ENCODE results near the gene RELN. TPM values are rescaled to one million over a fixed set of nuclear protein-coding genes. Genes with fewer than 3 reads are reported as not detected.

The RELN gene
- total RNA-seq, 4 donors from 2014 or later, result 0.02 to 0.73 (median 0.39) TPM; not detected in 1

DNA sequence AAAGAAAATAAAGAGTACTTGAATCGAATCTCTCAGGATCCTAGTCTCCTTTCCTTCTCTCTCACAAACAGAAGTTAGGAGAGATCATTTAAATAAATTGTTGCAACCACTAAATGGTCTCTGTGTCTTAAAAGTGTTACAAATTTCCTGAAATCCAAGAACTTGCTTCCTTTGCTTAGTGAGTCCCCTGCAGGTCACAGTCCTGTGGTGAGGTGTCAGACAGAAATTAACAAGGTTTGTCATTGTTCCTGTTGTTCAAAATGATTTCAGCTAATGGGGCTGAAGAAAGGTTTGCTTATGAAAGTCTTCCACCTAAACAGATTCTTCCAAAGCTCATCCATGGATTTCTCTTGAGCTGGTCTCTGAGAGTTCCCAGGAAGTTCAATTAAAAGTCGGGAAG is 391.9 kb downstream of the RELN start:
- Histone ChIP-seq H3K27me3 (no peaks in the 10 kb centered on the region), H3K9me3 (no peaks in the 10 kb centered on the region), H3K4me1 (no peaks in the 10 kb centered on the region), H3K27ac (no peak overlapping the region), H3K4me3 (no peak overlapping the region), H3K36me3 (no peaks in the 10 kb centered on the region)
- DNase-seq (no peak), ATAC-seq (no peak)
- in situ Hi-C loops (cut with MboI; ENCODE audit: low sequenced_read_pairs in 4 of 4), result no loop called here
- TF ChIP-seq, protein P1, sequence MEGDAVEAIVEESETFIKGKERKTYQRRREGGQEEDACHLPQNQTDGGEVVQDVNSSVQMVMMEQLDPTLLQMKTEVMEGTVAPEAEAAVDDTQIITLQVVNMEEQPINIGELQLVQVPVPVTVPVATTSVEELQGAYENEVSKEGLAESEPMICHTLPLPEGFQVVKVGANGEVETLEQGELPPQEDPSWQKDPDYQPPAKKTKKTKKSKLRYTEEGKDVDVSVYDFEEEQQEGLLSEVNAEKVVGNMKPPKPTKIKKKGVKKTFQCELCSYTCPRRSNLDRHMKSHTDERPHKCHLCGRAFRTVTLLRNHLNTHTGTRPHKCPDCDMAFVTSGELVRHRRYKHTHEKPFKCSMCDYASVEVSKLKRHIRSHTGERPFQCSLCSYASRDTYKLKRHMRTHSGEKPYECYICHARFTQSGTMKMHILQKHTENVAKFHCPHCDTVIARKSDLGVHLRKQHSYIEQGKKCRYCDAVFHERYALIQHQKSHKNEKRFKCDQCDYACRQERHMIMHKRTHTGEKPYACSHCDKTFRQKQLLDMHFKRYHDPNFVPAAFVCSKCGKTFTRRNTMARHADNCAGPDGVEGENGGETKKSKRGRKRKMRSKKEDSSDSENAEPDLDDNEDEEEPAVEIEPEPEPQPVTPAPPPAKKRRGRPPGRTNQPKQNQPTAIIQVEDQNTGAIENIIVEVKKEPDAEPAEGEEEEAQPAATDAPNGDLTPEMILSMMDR (IDR thresholded peaks at IDR 0.05 in 4 of 5, conservative IDR thresholded peaks at IDR 0.05 in 1 of 5), result no peak
- no peak for TF ChIP-seq POLR2A (IDR thresholded peaks at IDR 0.05)
- intact Hi-C loops (cut with DNase I; ENCODE audit: low total_unique reads), result no loop called here

DNA sequence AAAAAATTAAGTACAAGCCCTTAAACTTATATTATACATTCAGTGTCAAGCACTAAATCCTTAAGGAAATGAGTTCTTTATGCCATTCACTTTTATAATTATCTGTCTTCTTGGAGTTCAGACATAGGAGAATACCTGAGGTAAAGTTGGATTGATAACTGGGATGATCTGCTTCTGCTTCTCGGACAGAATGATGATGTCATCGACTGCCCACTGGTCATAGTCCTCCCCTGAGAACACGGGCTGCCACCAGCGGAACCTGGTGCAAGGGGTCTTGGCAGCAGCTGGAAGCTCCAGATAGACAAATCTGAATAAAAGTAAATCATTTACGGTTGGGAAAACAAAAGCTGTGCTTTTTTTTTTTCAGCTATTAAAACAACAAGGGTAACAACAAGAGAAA is 395.3 kb downstream of the RELN start:
- DNase-seq (no peak), ATAC-seq (no peak)
- no peaks in the 10 kb centered on the region for H3K4me1 ChIP-seq
- TF ChIP-seq, protein P1 (IDR thresholded peaks at IDR 0.05 in 4 of 5, conservative IDR thresholded peaks at IDR 0.05 in 1 of 5), result no peak
- no peak for TF ChIP-seq POLR2A (IDR thresholded peaks at IDR 0.05)
- no peaks in the 10 kb centered on the region for H3K36me3 ChIP-seq
- no peaks in the 10 kb centered on the region for H3K9me3 ChIP-seq
- no peak overlapping the region for H3K4me3 ChIP-seq
- H3K27ac ChIP-seq, result no peak overlapping the region
- no peaks in the 10 kb centered on the region for H3K27me3 ChIP-seq
- in situ Hi-C loops (cut with MboI; ENCODE audit: low sequenced_read_pairs in 4 of 4), result no loop called here
- intact Hi-C loops (cut with DNase I; ENCODE audit: low total_unique reads), result no loop called here

DNA sequence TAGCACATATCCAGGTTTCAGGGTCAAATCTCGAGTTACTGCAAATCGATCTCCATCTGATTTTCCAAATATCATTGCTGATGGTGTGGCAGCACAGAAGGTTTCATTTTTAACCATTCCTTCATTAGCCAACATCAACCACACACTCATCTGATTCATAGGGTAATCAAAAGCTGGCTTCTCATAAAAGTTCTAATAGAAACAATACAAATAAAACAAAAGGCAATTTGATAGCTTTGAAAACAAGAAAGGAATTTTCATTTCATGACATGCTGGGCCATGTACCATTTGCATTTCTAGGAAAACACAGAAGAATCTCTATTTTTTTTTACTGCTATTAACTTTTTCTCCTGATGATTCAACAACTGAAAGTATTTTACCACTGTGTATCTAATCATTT is 395.8 kb downstream of the RELN start:
- Histone ChIP-seq H3K27ac (no peak overlapping the region), H3K4me3 (no peak overlapping the region), H3K36me3 (no peaks in the 10 kb centered on the region), H3K9me3 (no peaks in the 10 kb centered on the region), H3K27me3 (no peaks in the 10 kb centered on the region), H3K4me1 (no peaks in the 10 kb centered on the region)
- intact Hi-C loops (cut with DNase I; ENCODE audit: low total_unique reads) (no loop called here), in situ Hi-C loops (cut with MboI; ENCODE audit: low sequenced_read_pairs in 4 of 4) (no loop called here)
- ATAC-seq (no peak), DNase-seq (no peak)
- TF ChIP-seq, protein P1 (IDR thresholded peaks at IDR 0.05 in 4 of 5, conservative IDR thresholded peaks at IDR 0.05 in 1 of 5), result no peak
- no peak for TF ChIP-seq POLR2A (IDR thresholded peaks at IDR 0.05)

DNA sequence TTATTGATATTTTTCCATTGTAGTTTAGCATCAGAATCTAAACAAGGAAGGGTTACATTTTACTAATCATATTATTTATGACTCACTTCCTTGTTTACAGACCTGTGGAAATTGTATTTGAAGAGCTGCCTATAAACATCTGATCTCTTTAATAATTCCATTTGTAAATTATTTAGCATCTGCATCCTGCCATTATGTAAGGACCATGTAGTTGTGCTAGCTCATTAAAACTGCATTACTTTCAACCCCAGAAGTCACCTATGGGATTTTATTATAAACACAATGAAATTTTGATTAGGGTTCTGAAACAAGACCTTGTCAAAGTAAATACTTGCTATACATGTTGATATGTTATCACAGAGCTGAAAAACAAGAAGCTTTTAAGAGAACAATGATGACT is 396.6 kb downstream of the RELN start:
- Histone ChIP-seq H3K9me3 (no peaks in the 10 kb centered on the region), H3K4me3 (no peak overlapping the region), H3K27ac (no peak overlapping the region), H3K27me3 (no peaks in the 10 kb centered on the region), H3K4me1 (no peaks in the 10 kb centered on the region), H3K36me3 (no peaks in the 10 kb centered on the region)
- intact Hi-C loops (cut with DNase I; ENCODE audit: low total_unique reads) (no loop called here), in situ Hi-C loops (cut with MboI; ENCODE audit: low sequenced_read_pairs in 4 of 4) (no loop called here)
- DNase-seq, result no peak
- no peak for ATAC-seq
- TF ChIP-seq, protein P1 (IDR thresholded peaks at IDR 0.05 in 4 of 5, conservative IDR thresholded peaks at IDR 0.05 in 1 of 5), result no peak
- TF ChIP-seq POLR2A (IDR thresholded peaks at IDR 0.05), result no peak

DNA sequence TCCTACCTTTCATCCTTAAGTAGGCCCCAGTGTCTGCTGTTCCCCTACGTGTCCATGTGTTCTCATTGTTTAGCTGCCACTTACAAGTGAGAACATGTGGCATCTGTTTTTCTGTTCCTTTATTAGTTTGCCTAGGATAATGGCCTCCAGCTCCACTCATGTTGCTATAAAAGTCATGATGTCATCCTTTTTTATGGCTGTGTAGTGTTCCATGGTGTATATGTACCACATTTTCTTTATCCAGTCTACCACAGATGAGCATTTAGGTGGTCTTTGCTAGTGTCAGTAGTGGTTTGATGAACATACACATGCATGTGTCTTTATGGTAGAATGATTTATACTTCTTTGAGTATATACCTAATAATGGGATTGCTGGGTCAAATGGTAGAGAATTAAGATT is 397.3 kb downstream of the RELN start:
- TF ChIP-seq, protein P1 (IDR thresholded peaks at IDR 0.05 in 4 of 5, conservative IDR thresholded peaks at IDR 0.05 in 1 of 5), result no peak
- TF ChIP-seq POLR2A (IDR thresholded peaks at IDR 0.05), result no peak
- Histone ChIP-seq H3K36me3 (no peaks in the 10 kb centered on the region), H3K27ac (no peak overlapping the region), H3K4me3 (no peak overlapping the region), H3K4me1 (no peaks in the 10 kb centered on the region), H3K9me3 (no peaks in the 10 kb centered on the region), H3K27me3 (no peaks in the 10 kb centered on the region)
- intact Hi-C loops (cut with DNase I; ENCODE audit: low total_unique reads), result no loop called here
- in situ Hi-C loops (cut with MboI; ENCODE audit: low sequenced_read_pairs in 4 of 4), result no loop called here
- no peak for DNase-seq
- no peak for ATAC-seq

All from gastrocnemius medialis (tissue), 4 donors.